IPS DF 4.7 (cell line): Measurements from ENCODE around the gene VDAC1.

Source experiments
- DNase-seq: peaks from one replicate; pipeline ENCODE4 v3.0.0-alpha.2; 2013; ENCODE audit warnings: low spot score; ENCODE audit errors: extremely low read depth

Gene VDAC1

DNA sequence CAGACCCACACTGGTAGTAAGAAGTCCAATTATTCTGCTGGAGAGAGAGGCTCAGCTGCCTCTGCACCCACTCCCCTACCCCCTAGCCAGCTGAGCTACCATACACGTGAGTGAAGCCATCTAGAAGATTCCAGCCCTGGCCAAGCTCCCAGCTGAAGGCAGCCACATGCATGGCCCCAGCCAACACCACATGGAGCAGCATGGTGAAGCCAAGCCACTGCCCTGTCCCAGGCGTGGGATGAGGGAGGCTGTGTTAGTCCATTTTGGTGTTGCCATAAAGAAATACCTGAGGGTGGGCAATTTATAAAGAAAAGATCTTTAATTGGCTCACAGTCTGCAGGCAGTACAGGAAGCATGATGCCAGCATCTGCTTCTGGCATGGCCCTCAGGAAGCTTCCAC is 20.0 kb upstream of the VDAC1 start:
- no peak for DNase-seq

DNA sequence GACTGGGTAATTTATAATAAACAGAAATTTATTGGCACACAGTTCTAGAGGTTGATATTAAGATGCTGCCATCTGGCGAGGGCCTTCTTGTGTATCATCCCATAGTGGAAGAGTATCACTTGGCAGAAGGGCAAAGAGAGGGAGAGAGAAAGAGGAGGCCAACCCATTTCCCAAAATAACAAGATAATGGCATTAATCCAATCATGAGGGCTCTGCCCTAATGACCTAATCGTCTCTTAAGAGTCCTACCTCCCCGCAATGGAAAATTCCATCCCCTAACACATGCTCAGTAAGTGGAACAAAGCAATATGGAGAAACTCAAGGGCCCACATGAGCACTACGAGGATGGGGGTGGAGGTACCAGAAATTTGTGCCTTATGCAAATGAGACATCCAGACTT is 17.6 kb upstream of the VDAC1 start:
- no peak for DNase-seq

DNA sequence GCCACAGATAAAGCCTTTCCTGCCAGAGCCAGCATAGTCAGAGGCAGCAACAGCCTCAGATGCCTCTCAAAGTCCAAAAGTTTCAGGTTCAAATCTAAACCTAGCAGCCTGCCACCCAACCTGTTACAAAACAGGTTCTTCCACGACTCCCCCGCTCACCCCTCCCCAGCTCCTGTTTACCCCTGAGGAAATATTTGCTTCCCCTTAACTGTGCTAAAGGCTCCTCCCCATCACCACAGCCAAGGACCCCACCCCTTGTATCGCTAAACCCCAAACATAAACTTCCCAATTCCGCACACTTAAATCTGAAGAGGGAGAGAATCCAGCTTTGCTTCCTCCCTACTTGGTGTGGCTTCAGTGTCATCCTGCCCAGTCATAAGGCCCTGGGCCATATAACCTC is 15.4 kb upstream of the VDAC1 start:
- DNase-seq: no peak

- DNase-seq: no peak
These were observed 14.9 kb upstream of the VDAC1 start for GRCh38 chr5:134019636-134020035.

GRCh38 chr5:134018986-134019316 is 14.2 kb upstream of the VDAC1 start:
- DNase-seq: no peak

DNA sequence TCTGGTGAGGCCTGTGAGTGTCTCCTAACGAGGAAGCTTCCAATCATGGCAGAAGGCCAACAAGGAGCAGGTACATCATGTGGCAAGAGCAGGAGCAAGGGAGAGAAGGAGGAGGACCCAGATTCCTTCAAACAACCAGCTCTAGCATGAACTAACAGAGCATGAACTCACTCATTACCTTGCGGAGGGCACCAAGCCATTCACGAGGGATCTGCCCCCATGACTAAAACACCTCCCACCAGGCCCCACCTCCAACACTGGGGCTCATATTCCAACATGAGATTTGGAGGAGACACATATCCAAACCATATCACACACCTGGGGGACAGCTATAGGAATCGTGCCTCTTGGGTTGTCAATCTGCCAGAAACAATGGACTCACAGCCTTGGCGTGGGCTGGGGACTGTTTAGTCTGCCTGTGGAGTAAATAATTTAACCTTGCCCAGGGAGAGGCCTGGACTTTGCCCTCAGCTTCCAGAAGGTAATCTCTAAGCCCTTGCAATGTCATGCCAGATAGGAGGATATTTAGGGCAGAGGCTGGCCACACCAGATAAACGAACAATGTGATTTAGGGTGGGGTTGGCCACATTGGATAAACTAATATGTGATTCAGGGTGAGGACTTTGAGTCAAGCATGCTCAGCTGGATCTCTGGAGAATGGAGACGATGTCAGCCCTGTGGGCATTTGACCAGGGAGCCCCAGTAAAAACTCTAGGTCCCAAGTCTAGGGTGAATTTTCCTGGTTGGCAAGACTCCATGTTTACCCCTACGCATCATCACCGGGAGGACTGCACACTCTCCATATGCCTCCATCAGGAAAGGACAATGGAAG is 13.6 kb upstream of the VDAC1 start:
- no peak for DNase-seq

GRCh38 chr5:134008266-134008749 is 3.5 kb upstream of the VDAC1 start:
- no peak for DNase-seq

GRCh38 chr5:134007581-134008265 is 2.9 kb upstream of the VDAC1 start:
- DNase-seq: no peak

DNA sequence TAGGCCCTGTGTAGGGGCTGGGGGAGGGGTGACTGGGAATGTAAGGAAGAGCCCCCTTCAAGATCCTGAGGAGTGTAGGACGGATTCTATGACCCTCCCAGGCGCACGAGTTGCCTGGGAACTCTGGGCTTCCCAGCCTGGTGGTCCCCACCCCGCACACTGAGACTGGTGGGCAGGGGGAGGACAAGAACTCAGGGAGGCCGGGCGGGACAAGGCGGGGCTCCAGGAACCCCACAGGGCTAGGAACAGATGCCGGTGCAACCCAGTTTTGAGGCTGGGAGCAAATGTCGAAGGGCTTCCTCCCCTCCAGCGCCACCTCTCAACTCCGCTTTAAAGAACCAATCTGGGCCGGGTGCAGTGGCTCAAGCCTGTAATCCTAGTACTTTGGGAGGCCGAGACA is 1.3 kb upstream of the VDAC1 start:
- no peak for DNase-seq

DNA sequence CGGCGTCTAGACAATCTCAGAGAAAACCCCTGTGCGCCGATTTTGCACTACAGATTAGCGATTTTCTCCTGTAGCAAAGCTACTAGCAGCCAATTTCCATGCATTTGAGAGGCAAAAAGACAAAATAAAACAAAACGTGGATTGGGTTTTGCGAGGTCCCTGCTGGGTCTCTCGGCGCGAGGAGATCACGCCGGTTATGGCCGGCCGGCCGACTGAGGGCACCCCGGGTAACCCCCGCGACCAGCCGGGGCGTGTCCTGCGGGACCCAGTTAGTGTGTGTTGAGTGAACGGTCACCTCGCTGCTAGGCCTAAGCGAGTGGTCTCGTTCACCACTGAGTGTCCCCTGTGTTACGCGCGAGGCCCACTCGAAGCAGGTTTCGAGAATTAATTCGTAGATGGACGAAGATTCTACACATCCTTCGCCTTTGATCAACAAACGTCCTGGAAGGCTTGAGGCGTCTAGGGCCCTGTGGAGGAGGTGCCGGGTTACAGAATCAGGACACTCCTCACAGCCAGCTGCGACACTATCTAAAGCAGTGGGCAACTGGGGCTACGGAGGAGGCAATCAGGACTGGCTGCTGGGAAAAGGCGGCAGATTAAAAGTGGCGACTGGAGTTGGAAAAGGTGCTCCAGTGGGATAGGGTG is 764 bp upstream of the VDAC1 start:
- no peak for DNase-seq

- no peak for DNase-seq
These were observed 754 bp downstream of the VDAC1 start for GRCh38 chr5:134003817-134004625.

DNA sequence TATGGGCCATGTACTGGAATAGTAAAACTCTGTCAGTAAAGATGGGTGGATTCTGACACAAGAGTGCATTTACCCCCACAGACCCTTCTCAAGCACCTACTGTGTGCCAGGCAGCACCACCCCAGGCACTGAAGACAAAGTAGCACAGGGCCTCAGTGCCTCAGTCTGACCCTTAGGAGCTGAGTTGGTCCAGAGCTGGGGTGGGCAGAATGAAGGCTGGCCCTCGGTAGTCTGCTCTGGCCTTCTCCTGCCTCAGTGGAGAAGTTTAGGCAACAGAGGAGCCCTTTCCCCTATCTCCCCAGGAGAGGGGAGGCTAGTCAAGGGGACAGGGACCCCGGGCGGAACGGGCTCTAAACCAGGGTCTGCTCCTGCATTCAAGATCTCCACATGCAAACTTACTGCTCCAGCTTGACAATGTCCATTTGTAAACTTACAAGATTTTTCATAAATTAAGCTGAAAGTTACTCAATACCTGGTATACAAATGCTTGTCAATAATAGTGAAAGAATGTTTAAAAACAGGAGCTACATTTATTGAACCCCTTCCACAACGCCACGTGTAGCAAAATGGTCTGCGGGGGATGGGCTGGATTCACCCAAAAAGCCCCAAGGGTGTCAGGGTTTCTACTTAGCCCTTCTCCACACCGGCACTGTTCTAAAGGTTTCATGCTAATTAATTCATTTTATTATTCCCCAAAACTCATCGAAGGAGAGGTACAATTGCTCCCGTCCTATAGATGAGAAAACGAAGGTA is 1.5 kb downstream of the VDAC1 start:
- DNase-seq: no peak

DNA sequence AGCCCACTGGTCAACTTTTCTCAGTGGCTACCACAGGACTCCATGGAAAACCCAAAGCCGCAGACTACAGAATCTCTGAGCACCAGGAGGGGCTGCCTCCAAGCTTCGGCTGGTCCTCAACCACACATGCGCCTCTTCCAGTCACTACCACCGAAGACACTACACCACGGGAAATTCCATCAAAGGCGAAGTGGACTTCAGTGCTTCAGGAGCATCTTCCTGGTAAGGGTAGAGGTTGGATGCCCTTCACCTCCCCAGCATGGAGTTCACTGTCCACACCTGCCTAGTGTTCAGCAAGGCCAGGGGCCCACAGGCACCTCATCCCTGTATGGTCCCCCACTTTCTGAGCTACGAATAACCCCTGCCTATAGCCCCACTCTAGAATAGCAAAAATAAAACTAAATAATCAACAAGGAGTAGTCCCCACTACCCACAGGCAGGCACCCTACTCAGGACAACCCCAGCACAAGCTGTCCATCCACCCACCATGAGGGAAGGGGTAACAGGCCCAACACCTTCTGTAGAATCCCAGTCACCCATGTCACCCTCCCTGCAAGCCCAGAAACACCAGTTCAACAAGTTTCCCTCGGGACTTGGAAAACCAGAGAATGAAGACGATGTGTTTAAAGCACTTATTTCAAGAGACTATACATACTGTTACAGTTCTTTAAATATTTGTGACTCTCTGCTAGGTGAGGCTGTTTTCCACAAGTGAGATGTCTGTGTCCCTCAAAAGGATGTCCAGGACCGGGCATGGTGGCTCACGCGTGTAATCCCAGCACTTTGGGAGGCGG is 2.6 kb downstream of the VDAC1 start:
- no peak for DNase-seq

- DNase-seq: no peak
These were observed 3.9 kb downstream of the VDAC1 start for GRCh38 chr5:134000696-134001453.

DNA sequence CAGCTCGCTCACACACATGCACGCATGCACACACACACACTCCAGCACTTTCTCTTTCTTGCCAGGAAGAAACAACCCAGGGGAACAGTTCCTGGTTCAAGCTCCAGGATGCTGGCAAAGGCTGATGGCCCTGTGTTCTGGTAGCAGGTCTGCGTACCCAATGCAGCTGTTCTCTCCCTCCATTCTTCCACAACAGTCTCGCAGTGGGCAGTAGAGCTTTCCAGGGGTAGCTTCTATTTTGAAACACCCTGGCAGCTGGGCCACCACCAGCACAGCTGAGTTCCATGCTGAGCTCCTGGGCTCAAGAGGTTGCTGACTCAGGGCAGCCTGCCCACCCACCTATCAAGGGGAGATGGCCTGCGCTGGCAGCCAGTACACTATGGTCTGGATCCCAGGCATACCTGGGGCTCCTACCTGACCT is 4.7 kb downstream of the VDAC1 start:
- no peak for DNase-seq

DNA sequence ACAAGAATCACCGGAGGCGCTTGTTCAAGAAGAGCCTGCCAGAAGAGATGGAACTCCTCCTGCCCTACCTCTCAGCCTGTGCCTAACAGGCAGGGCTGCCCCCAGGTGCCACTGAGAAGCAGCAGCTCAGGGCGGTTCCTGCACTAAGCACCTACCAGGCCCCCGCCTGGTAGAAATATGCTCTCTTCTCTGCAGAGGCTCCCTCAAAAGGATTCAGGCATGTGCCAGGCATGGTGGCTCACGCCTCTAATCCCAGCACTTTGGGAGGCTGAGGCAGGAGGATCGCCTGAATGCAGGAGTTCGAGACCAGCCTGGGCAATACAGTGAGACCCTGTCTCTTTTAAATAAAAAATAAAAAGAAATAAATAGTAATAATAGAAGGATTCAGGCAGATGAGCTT is 6.0 kb downstream of the VDAC1 start:
- DNase-seq: no peak

DNA sequence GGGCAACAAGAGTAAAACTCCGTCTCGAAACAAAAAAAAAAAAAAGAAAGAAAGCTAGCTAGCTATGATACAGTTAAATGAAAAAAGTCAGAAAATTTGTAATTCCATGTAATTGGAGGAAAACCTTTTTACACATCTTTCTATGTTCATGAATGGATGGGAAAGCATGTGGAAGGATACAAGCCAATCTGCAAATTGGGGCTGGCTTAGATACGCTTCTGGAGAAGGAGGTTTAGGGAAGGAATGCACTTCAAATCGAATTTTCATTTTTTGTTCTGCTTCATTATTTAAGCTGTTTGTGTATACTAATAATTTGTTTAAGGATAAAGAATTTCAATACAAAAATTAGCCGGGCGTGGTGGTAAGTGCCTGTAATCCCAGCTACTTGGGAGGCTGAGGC is 6.7 kb downstream of the VDAC1 start:
- no peak for DNase-seq

GRCh38 chr5:133996683-133997252 is 8.0 kb downstream of the VDAC1 start:
- no peak for DNase-seq
